Fibroblast of peridontal ligament (primary cell): ENCODE data around the gene YWHAE.
"Not testable (repeated sequence)": the region's sequence is repeated elsewhere in the genome, so short reads cannot be mapped to it uniquely, and the experiment has no call there.

Source experiments
- DNase-seq: peaks from one replicate; pipeline ENCODE4 v3.0.0-alpha.2; 2010; ENCODE audit errors: extremely low read depth

YWHAE gene

GRCh38 chr17:1373707-1374237 is 26.2 kb downstream of the YWHAE start:
- DNase-seq = no peak

- DNase-seq = no peak
Measured at GRCh38 chr17:1372618-1373017, 27.4 kb downstream of the YWHAE start.

DNA sequence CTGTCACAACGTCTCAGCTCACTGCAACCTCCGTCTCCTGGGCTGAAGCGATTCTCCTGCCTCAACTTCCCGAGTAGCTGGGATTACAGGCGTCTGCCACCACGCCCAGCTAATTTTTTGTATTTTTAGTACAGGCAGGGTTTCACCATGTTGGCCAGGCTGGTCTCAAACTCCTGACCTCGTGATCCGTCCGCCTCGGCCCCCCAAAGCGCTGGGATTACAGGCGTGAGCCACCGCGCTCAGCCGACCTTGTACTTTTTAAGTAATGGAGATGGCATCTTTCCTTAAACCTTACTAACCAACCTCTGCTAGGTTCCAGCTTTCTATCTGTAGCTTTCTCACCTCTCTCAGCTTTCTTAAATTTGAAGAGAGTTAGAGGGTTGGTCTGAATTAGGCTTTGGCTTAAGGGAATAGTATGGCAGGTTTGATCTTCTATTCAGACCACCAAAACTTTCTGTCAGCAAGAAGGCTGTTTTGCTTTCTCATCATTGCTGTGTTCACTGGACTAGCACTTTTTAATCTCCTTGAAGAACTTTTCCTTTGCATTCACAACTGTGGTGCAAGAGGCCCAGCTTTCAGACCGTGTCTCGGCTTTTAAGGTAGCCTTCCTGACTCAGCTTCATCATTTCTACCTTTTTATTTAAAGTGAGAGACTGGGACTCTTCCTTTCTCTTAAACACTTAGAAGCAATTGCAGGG is 28.0 kb downstream of the YWHAE start:
- no peak for DNase-seq

GRCh38 chr17:1368588-1368987 is 31.4 kb downstream of the YWHAE start:
- no peak for DNase-seq

- peak; percentile 67 for DNase-seq
Measured at GRCh38 chr17:1367351-1367745, 32.7 kb downstream of the YWHAE start.

DNA sequence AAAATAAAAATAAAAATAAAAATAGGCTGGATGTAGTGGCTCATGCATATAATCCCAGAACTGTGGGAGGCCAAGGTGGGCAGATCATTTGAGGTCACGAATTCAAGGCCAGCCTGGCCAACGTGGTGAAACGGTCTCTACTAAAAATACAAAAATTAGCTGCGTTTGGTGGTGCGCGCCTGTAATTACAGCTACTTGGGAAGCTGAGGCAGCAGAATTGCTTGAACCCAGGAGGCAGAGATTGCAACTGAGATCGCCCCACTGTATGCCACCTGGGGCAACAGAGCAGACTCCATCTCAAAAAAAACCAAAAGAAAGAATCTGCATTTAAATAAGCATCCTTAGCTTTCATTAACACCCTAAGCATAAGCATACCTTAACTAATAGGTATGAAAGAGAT is 33.8 kb downstream of the YWHAE start:
- DNase-seq = no peak

DNA sequence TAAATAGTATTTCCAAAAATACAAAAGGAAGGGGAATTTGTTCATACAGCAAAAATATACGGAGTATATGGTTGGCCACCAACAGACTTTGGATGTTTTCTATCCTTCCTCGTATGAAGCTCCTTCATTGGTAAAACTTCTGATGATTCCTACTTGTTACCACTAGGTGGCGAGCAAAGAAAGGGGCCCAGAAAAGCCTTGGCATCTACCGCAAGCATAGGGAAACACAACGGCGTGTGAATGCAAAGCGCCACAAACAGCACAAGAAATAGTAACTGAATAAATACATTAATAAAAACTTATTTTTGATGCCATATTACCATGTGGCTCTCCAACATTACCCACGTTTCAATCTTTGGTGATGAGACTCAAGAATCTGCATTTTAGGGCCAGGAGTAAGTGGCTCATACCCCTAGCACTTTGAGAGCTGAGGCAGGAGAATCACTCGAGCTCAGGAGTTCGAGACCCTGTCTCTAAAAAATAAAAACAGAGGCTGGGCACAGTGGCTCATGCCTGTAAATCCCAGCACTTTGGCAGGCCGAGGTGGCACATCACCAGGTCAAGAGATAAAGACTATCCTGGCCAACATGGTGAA is 34.5 kb downstream of the YWHAE start:
- DNase-seq = peak; percentile 87

- DNase-seq = peak; percentile 38
Measured at GRCh38 chr17:1362964-1363363, 37.1 kb downstream of the YWHAE start.

DNA sequence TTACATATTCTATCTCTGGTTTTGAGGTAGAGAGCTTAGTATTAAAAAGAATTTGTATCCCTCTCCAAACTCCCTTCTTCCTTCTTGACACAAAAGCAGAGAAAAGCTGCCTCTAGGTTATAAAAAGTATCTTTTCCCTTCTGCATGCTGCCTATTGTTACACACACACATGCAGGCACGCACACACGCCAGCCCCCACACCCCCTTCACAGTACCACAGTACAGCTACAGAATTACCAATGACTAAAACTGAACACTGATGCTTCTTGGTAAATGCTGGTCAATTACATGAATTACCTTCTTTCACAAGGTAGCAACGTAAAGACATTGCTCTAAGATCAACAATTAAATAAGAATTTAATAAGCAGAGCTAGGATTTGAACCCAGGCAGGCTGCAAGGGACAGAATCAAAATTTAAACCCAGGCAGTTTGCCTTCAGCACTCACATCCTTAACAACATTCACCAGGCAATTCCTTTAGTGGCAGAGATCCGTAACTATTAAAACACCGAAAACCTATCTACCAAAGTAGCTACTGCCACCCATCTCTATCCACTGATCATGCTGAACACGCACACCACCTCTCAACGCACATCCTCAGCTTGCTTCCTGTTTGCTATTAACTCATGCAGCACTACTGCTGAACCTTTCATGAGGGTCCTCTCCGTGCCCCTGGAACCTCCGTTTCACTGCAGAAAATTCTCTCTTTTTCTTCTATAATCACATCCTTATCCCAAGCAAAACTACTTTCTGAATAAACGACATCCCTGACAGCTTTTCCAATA is 37.8 kb downstream of the YWHAE start:
- DNase-seq = no peak

GRCh38 chr17:1360975-1361374 is 39.0 kb downstream of the YWHAE start:
- no peak for DNase-seq

DNA sequence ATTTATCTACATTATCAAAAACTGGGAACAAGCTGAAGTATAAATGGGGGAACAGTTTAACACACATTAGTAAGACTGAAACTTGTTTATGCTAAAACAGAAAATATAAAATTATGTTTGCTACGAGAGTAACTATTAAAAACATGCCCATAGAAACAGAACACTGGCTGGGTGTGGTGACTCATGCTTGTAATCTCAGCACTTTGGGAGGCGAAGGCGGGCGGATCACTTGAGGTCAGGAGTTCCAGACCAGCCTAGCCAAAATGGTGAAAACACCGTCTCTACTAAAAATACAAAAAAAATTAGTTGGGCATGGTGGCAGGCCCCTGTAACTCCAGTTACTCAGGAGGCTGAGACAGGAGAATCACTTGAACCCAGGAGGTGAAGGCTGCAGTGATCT is 39.7 kb downstream of the YWHAE start:
- peak; percentile 67 for DNase-seq

DNA sequence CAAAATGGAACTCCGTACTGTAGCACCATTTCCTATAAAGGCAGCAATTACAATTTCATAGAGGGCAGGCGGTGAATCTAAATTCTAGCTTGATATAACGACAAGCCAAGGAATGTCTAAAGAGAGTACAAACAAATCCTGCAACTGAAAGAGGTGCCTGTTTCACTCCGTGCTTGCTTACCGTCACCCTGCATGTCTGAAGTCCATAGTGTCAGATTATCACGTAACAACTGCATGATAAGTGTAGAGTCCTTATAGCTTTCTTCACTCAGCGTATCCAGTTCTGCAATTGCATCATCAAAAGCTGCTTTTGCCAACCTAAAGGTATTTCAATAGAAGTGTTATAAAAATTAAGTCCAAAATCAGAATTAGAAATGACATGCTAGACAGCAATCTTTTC is 46.0 kb downstream of the YWHAE start:
- no peak for DNase-seq

GRCh38 chr17:1352530-1352929 is 47.5 kb downstream of the YWHAE start:
- DNase-seq = not testable (repeated sequence)

DNA sequence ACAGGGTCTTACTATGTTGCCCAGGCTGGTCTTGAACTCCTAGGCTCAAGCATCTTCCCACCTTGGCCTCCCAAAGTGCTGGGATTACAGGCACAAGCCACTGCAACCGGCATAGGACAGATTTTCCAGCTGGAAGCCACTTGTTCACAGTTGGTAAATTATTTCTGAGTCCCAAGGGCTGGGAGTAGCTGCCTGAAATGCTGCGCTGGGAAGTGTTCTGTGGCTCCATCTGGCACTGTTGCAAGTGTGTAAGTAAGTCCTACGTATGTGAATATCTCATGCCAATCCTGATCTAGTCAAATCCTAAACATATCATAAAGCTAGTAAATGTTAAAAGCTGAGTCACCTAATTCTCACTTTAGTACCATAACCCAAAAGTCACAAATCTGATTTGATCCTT is 48.1 kb downstream of the YWHAE start:
- no peak for DNase-seq

DNA sequence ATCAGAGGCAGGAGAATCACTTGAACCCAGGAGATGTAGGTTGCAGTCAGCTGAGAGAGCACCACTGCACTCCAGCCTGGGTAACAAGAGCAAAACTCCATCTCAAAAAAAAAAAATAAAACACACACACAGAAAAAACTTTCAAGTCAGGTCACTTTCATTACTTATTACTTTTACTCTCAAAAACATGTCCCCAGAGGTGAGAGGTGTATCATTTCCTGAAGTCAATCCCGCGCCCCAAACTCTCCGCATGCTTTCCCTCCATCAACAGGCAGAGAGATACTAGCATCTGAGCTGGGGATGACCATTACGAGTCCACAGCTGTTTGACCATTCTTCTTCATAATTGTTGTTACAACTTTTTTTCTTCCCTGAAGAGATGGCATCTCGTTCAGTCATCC is 48.7 kb downstream of the YWHAE start:
- DNase-seq = no peak

- DNase-seq = peak; percentile 66
Measured at GRCh38 chr17:1347589-1348323, 52.3 kb downstream of the YWHAE start.

DNA sequence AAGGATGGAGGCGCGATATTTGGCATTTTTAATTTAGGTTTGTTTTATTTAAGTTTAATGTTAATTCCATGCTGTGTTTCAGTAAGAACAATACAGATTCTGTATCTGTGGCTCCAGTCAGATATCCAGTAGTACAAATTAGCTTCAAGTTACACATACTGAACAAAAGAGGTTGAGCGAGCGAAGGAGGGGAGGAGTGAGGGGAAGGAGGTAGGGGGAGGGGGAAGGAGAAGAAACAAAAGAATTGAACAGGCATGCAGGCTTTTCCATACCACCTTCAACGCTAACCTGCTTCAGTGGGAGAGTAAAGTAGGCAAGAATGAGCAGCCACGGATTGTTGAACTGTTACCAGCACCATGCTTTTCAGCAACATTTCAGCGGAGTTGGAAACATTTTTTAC is 55.5 kb downstream of the YWHAE start:
- DNase-seq = no peak

DNA sequence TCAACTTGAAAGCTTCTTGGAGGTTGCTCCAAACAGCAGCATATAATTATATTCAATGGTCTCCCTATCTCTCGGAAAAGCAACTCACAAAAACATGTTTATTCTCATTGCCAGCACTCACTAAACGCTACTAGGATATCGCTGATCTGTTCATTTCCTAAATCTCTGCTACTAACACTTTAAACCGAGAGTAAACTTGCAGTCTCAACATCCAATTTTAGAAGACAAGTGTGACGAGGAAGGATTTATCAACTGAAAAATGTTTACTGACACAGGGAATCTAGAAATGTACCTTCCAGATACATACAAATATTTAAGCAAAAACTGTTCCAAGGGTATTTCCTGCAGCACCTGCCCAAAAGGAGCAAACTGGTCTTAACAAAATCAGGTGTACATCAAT is 56.5 kb downstream of the YWHAE start:
- no peak for DNase-seq

DNA sequence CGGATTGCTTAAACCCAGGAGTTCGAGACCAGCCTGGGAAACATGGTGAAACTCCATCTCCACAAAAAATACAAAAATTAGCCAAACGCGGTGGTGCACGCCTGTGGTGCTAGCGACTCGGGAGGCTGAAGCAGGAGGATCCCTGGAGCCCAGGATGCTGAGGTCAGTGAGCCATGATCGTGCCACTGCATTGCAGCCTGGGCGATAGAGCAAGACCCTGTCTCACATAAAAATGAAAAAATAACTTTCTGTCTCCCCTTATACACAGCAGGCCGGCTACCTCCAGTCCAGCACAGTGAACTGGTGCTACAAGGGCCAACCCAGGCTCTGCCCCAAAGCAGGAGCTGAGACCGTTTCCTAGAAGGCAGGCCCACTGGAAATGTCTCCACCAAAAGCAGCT is 59.7 kb downstream of the YWHAE start:
- no peak for DNase-seq

- no peak for DNase-seq
Measured at GRCh38 chr17:1331708-1332107, 68.3 kb downstream of the YWHAE start.

DNA sequence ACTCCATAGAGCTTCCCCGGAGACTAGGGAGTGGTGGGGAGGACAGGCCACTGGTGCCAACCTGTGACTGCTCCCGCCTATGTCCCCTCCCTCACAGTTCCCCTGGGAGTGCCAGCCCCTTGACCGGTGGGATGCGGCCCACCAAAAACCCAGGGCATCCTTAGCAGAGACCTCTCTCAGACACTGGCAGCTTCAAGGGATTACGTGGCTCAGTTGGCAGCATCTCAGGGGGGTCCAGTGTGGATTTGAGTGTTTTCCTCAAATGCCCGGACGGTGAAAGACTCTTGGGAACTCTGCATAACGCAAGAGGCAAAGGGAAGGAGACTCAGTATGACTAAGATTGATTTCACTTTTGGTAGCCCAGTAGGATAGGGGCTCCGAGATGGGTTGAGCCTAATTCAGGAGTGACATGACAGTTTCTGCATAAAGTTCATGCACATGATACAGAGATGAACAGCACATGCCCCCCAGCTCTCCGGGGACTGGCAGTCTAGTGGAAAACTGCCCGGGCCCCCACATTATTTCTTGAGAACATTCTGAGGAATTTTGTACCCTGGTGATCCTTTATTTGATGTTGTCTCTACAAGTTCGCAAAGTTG is 70.2 kb downstream of the YWHAE start:
- DNase-seq = no peak

DNA sequence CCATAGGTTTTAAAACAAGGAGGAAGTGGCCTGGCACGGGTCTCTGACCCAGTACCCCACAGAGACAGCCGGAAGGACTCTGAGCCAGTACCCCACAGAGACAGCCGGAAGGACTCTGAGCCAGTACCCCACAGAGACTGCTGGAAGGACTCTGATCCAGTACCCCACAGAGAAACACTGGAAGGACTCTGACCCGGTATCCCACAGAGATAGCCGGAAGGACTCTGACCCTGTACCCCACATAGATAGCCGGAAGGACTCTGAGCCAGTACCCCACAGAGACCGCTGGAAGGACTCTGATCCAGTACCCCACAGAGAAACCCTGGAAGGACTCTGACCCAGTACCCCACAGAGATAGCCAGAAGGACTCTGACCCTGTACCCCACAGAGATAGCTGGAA is 71.6 kb downstream of the YWHAE start:
- DNase-seq = no peak
